NCI-H2081 (cell line): ENCODE data around the gene CA14.
"Not testable (repeated sequence)": the region's sequence is repeated elsewhere in the genome, so short reads cannot be mapped to it uniquely, and the experiment has no call there.

Experiments used
- DNase-seq, 2 experiments: peaks; one replicate each; lab custom pipeline; 2025; lab: John Stamatoyannopoulos, UW

Gene CA14

GRCh38 chr1:150235852-150236613, 21.5 kb upstream of the CA14 start, which contains the start of gene ANP32E:
Gene ANP32E (minus strand): TSS chr1:150236112. CDS start chr1:150235786, 326 bp downstream.
- DNase-seq = peak; percentile 100

DNA sequence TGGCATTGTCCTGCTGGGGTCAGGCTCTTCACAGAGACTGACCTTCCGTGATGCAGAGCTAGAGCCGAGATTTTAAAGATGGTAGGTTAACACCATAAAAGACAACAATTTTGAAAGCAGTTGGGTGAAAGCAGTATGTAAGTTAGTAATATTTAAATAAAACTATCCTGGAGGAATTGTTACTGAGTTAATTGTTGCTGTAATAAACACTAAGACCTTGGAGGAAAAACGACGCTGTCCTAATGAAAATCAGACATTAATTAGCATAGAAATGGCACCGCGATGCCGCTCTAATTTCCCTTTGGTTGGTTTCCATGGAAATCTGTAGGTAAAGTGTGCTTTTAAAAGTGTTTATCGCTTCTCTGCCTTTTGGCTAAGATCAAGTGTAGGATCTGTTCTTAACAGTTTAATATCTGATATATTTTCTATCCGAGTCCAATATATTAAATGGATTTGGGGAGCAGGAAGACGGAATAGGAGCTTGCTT, 20.9 kb upstream of the CA14 start:
- peak in 1 of 2 experiments; percentile 49 for DNase-seq

- DNase-seq = not testable (repeated sequence)
Observed at GRCh38 chr1:150237176-150237575, 20.4 kb upstream of the CA14 start.

- no peak for DNase-seq
Observed at GRCh38 chr1:150237746-150238145, 19.8 kb upstream of the CA14 start.

DNA sequence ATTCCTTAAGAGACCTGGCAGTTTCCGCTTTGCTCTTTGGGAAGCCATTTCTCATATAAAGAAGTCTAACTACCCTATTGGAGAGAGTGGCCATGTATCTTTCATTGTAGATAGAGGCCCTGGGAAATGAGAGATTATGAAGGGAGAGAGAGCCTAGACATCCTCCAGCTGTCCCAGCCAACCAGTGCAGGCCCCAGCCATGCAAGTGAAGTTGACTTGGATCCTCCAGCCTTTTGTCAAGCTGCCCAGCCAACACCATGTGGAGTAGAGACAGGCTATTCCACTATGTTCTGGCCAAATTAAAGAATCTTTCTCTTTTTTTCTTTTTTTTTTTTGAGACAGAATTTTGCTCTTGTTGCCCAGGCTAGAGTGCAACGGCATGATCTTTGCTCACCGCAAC, 14.6 kb upstream of the CA14 start:
- no peak for DNase-seq

DNA sequence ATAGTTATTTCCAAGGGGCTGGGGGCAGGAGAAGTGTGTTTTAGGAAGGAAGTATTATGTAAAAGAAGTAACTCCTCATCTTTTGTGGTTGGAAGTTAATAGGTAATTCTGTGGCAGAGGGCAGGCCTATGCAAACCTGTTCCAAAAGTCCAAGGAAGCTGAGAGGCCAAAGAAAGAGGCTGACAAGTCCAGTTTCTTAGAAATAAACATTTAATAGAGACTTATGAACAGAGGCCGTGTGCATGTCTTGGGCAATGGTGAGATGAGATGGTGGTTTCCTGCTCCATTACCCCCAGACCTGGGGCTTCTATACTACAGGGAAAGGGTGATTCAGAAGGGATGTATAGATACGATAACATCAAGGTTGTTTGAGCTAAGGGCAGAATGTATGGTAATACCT, 7.6 kb upstream of the CA14 start:
- no peak for DNase-seq

- DNase-seq = peak; percentile 22 to 36
Observed at GRCh38 chr1:150256198-150256553, 1.4 kb upstream of the CA14 start.

GRCh38 chr1:150256554-150257341, 826 bp upstream of the CA14 start:
- peak in 1 of 2 experiments; percentile 19 for DNase-seq

GRCh38 chr1:150259217-150259616, 1.6 kb downstream of the CA14 start:
- DNase-seq = no peak

- peak; percentile 71 to 83 for DNase-seq
Observed at GRCh38 chr1:150259758-150260669, 2.4 kb downstream of the CA14 start.

DNA sequence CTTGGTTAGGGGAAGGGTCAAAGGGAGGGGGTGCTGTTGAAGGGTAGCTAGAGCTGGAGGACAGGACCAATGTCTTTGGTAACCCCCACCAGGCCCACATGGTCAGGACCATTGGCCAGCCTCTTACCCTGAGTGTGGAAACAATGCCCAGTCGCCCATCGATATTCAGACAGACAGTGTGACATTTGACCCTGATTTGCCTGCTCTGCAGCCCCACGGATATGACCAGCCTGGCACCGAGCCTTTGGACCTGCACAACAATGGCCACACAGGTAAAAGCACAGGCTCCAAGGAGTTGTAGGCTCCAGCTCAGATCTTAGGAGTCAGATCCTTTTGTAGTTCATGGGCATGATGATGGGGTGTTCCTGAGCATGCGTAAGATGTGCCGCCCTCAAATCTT, 3.8 kb downstream of the CA14 start:
- no peak for DNase-seq

DNA sequence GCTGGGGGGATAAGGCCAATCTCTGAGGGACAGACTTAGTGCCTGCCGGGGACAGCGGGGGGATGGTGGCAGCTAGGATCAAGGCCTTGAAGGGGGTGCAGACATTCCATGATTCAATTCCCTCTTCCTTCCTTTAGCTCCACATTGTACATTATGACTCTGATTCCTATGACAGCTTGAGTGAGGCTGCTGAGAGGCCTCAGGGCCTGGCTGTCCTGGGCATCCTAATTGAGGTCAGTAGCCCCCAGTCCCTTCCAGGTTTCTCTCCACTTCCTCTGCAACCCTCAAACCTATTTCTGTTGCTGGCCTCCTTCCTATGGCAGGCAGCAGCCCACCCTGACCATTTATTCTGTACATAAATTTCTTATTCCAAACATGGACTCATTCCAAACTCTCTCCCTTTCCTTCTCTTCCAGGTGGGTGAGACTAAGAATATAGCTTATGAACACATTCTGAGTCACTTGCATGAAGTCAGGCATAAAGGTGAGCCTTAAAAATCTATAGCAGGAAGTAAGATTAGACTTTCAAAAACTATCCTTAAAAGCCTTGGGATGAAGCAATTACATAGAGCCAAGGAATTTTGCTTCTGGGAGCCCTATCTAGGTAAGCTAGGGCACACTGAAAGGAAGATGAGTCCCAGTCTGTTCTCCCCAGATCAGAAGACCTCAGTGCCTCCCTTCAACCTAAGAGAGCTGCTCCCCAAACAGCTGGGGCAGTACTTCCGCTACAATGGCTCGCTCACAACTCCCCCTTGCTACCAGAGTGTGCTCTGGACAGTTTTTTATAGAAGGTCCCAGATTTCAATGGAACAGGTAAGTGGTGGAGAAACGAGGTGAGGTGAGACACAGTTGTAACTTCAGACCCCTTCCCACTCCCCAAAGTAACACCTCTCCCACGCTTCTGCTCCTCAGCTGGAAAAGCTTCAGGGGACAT, 5.1 kb downstream of the CA14 start:
- no peak for DNase-seq

GRCh38 chr1:150263549-150263948, 6.0 kb downstream of the CA14 start:
- DNase-seq = no peak

GRCh38 chr1:150267896-150268295, 10.3 kb downstream of the CA14 start:
- no peak for DNase-seq

GRCh38 chr1:150268340-150268704, 10.7 kb downstream of the CA14 start:
- DNase-seq = no peak

GRCh38 chr1:150268705-150269403, 11.3 kb downstream of the CA14 start, which contains the start of gene APH1A:
Gene APH1A (minus strand): TSS chr1:150269016. CDS start chr1:150268810, 206 bp downstream.
- peak; percentile 99 to 100 for DNase-seq

DNA sequence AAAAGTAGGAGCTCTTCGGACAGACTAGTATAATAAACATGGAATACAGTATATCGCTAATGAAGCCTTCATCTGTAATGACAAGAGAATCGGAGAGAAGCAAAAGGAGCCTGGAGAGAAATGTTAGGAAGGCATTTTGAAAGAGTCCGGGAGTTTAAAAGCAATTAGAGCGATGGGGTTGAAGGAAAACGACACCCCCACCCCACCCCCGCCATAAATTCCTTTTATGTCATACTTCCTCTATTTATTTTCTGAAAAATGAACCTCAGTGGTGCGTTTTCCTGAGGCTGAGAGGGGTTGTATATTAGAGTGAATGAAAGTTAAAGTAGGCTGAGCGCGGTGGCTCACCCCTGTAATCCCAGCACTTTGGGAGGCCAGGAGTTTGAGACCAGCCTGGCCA, 11.9 kb downstream of the CA14 start:
- DNase-seq = no peak

GRCh38 chr1:150271291-150271959, 13.9 kb downstream of the CA14 start:
- no peak for DNase-seq

DNA sequence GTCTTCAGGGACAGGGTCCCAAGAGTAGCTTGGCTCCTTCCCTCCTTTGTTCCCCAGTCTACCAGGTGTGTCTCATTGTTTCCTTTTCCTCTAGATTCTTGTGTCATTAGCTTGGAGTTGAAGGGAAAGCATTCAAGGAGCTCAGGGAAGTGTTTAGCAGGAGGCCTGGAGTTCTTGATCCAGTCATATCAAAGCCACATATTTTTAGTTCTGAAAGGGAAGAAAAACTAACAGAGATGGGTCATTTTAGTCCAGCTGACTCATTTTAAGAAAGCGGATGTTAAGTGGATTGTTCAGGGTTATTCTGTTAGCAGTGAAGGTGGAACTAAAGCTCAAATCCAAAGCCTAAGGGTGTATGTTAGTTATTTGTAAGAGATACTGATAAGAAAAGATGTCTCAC, 15.7 kb downstream of the CA14 start:
- DNase-seq = no peak
